Mesendoderm (in vitro differentiated cells): Measurements from ENCODE around the gene TAX1BP3. TPM values are rescaled to one million over a fixed set of nuclear protein-coding genes. Genes with fewer than 3 reads are reported as not detected.

Source experiments
- DNase-seq: peaks from one replicate; pipeline ENCODE4 v3.0.0; 2013
- H2AK5ac ChIP-seq: 2 replicates; pipeline ENCODE4 v1.6.1; 2013; ENCODE audit warnings: low read length, inconsistent platforms
- H2BK120ac ChIP-seq: 2 replicates; pipeline ENCODE4 v1.6.1; 2013; ENCODE audit warnings: low read depth, mild to moderate bottlenecking, low read length, moderate library complexity, mixed read lengths
- H2BK15ac ChIP-seq: replicated peaks from 2 replicates; pipeline ENCODE4 v1.6.1; 2013; ENCODE audit warnings: low read depth, mild to moderate bottlenecking, moderate library complexity
- H2BK5ac ChIP-seq: 2 replicates; pipeline ENCODE4 v1.6.1; 2013; ENCODE audit warnings: low read length, inconsistent platforms
- H3K18ac ChIP-seq: 2 replicates; pipeline ENCODE4 v1.6.1; 2013; ENCODE audit warnings: mild to moderate bottlenecking, low read length, mixed read lengths
- H3K23ac ChIP-seq: one replicate; pipeline ENCODE4 v1.6.1; 2013; ENCODE audit warnings: low read length
- H3K27ac ChIP-seq: 2 replicates; pipeline ENCODE4 v1.5.1; 2013; ENCODE audit warnings: low read depth, mild to moderate bottlenecking, inconsistent platforms, low read length, moderate library complexity
- H3K27me3 ChIP-seq: 2 replicates; pipeline ENCODE4 v1.6.1; 2013; ENCODE audit warnings: low read length, control low read depth, mild to moderate bottlenecking, inconsistent platforms; ENCODE audit not compliant: insufficient read depth, poor library complexity
- H3K36me3 ChIP-seq: 2 replicates; pipeline ENCODE4 v1.6.1; 2013; ENCODE audit warnings: low read length, inconsistent platforms; ENCODE audit not compliant: control insufficient read depth, insufficient read depth
- H3K4ac ChIP-seq: one replicate; pipeline ENCODE4 v1.6.1; 2013; ENCODE audit warnings: low read depth, mild to moderate bottlenecking, low read length, moderate library complexity
- H3K4me1 ChIP-seq: 2 replicates; pipeline ENCODE4 v1.6.1; 2013; ENCODE audit warnings: low read depth, low read length, inconsistent platforms; ENCODE audit not compliant: control insufficient read depth
- H3K4me2 ChIP-seq: 2 replicates; pipeline ENCODE4 v1.6.1; 2013; ENCODE audit warnings: low read length
- H3K4me3 ChIP-seq: 2 replicates; pipeline ENCODE4 v1.5.1; 2013; ENCODE audit warnings: mild to moderate bottlenecking, low read length
- H3K56ac ChIP-seq: one replicate; pipeline ENCODE4 v1.6.1; 2013; ENCODE audit warnings: low read length
- H3K79me1 ChIP-seq: 2 replicates; pipeline ENCODE4 v1.6.1; 2013; ENCODE audit warnings: low read length, inconsistent platforms
- H3K79me2 ChIP-seq: 2 replicates; pipeline ENCODE4 v1.6.1; 2013; ENCODE audit warnings: mild to moderate bottlenecking, low read length; ENCODE audit not compliant: control insufficient read depth, insufficient read depth
- H3K9ac ChIP-seq: 2 replicates; pipeline ENCODE4 v1.6.1; 2013; ENCODE audit warnings: low read length, inconsistent platforms
- H4K5ac ChIP-seq: one replicate; pipeline ENCODE4 v1.6.1; 2013; ENCODE audit warnings: low read length
- H4K8ac ChIP-seq: one replicate; pipeline ENCODE4 v1.6.1; 2013; ENCODE audit warnings: low read depth, mild to moderate bottlenecking, control low read depth, low read length, moderate library complexity
- WGBS: extraction: QIAGEN DNeasy Blood & Tissue Kit; methylation state at CpG from one replicate; pipeline ENCODE4 v1.1.7; 2013; ENCODE audit warnings: low lambda C conversion rate, missing lambda C conversion rate; ENCODE audit not compliant: insufficient coverage; ENCODE audit errors: extremely low coverage; 5-methylcytosine and 5-hydroxymethylcytosine counted together
- polyA plus RNA-seq, 2 experiments: library from polyadenylated mRNA; stranded (reverse); fragments of 200-250 nt; gene quantifications; one replicate each; pipeline ENCODE4 v1.2.3, GENCODE V29; 2013

The TAX1BP3 gene, protein sequence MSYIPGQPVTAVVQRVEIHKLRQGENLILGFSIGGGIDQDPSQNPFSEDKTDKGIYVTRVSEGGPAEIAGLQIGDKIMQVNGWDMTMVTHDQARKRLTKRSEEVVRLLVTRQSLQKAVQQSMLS
- polyA plus RNA-seq (2013, experiment 1 of 2) = 59.8 TPM
- 59.8 TPM for polyA plus RNA-seq (2013, experiment 2 of 2)

DNA sequence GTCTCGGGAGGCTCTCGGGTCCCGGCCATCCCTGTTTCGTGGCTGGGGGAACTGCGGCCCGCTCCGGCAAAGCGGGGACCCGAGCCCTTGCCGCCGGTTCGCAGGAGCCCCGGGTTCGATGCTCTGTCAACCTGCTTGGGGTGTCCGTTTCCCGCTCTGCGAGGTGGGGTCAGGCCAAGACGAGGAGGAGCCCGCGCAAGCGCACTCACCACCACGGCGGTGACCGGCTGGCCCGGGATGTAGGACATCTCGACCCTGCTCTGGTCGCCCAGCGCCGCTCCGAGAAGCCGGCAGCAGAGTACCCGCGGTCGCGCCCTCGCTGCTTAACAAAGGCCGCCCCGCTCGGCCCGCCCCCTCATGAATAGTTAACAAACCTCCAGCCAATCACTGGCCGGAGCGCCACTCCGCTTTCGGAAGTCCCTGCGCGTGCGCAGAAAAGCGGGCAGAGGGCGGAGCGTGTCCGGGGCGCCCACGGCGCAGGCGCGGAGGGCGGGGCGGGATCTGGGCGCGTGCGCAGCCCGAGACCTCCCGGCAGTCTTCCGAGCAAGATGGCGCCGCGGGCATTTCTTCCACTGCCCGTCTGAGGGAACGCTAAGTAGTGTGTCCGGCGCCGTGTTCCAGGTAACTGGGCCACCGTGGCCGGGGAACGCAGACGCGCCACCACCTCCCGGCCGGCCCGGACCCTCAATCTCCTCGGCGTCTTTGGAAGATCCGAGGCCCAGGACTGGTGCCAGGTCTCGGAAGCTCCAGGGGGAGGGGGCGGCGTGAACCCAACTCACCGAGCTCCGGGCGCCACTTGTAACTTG is at the start of gene TAX1BP3, which contains the start of gene EMC6:
Gene TAX1BP3, minus strand, starts transcription at position 300 of the 806 bp plus-strand sequence. Its CDS starts 52 bp downstream, at position 248.
Gene EMC6, plus strand, starts transcription at position 534 of the 806 bp plus-strand sequence. CDS start 335 bp downstream, outside the sequence.
- peak within 1 kb of the TSS; percentile 93 for H3K27ac ChIP-seq
- no peak within 1 kb of the TSS for H4K8ac ChIP-seq
- H3K9ac ChIP-seq = peak within 1 kb of the TSS; percentile 96
- H3K4ac ChIP-seq = peak within 1 kb of the TSS; percentile 83
- H3K36me3 ChIP-seq = no peaks in the 10 kb centered on the region
- peak; percentile 99 for DNase-seq
- no CpG with 5 or more reads among the region's 89 CpGs for WGBS
- no peak within 1 kb of the TSS for H2BK15ac ChIP-seq
- no peaks in the 10 kb centered on the region for H3K27me3 ChIP-seq
- H3K4me2 ChIP-seq = peak within 1 kb of the TSS; percentile 97
- peak within 1 kb of the TSS; percentile 69 for H3K18ac ChIP-seq
- peak within 1 kb of the TSS; percentile 97 for H3K56ac ChIP-seq
- H3K4me3 ChIP-seq = peak within 1 kb of the TSS; percentile 84
- peak within 1 kb of the TSS; percentile 14 for H2BK120ac ChIP-seq
- no peaks in the 10 kb centered on the region for H3K4me1 ChIP-seq
- peaks cover 20% of the 10 kb centered on the region for H3K79me2 ChIP-seq
- no peak within 1 kb of the TSS for H4K5ac ChIP-seq
- H2BK5ac ChIP-seq = peak within 1 kb of the TSS; percentile 76
- peaks cover 16% of the 10 kb centered on the region for H3K79me1 ChIP-seq
- H2AK5ac ChIP-seq = peak within 1 kb of the TSS; percentile 54
- peak within 1 kb of the TSS; percentile 97 for H3K23ac ChIP-seq

DNA sequence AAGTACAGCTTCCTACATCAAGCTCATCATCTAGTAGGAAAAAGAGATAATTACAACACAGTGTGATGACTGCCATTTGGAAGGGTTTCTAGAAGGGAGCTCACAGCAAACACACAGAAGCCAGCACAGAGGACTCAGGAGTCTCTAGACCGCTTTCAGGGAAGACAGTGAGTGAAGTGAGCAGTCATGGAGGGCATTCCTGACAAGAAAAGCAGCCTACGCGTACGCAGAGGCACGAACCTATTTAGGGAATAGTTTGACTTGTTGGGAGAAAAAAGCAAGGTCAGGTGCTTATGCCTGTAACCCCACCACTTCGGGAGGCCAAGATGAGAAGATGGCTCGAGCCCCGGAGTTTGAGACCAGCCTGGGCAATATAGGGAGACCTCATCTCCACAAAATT is 46.9 kb upstream of the TAX1BP3 start:
- no peak overlapping the region for H3K18ac ChIP-seq
- H2BK5ac ChIP-seq = no peak overlapping the region
- no peak overlapping the region for H2BK15ac ChIP-seq
- H4K5ac ChIP-seq = no peak overlapping the region
- no peaks in the 10 kb centered on the region for H3K27me3 ChIP-seq
- H3K4me3 ChIP-seq = no peak overlapping the region
- peaks cover 4% of the 10 kb centered on the region for H3K36me3 ChIP-seq
- no peak overlapping the region for H3K23ac ChIP-seq
- no peak overlapping the region for H3K4me2 ChIP-seq
- no peak overlapping the region for H2BK120ac ChIP-seq
- H3K4ac ChIP-seq = no peak overlapping the region
- no peak overlapping the region for H3K27ac ChIP-seq
- H3K4me1 ChIP-seq = no peaks in the 10 kb centered on the region
- H2AK5ac ChIP-seq = no peak overlapping the region
- H3K9ac ChIP-seq = no peak overlapping the region
- DNase-seq = no peak
- no peaks in the 10 kb centered on the region for H3K79me2 ChIP-seq
- H3K56ac ChIP-seq = no peak overlapping the region
- WGBS = no CpG with 5 or more reads among the region's 8 CpGs
- H4K8ac ChIP-seq = no peak overlapping the region
- H3K79me1 ChIP-seq = no peaks in the 10 kb centered on the region

DNA sequence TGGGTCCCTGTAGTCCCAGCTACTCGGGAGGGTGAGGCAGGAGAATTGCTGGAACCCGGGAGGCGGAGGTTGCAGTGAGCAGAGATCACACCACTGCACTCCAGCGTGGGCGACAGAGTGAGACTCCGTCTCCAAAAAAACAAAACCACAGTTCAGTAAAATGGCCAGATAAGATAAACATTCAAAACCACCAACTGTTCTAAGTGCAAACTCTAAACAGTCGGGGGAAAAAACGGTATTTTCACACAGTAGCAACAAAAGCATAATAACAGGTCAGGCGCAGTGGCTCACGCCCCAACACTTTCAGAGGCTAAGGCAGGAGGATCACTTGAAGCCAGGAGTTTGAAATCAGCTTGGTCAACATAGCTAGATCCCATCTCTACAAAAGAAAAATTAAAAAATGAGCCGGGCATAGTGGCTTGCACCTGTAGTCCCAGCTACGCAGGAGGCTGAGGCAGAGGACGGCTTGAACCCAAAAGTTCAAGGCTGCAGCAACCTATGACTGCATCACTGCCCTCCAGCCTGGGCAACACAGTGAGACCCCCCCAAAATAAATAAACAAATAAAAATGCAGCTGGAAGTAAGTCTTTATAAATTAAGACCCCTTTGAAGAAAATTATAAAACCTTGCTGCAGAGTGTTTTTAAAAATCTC is 44.6 kb upstream of the TAX1BP3 start:
- H3K4me1 ChIP-seq = no peaks in the 10 kb centered on the region
- no peaks in the 10 kb centered on the region for H3K27me3 ChIP-seq
- H2AK5ac ChIP-seq = no peak overlapping the region
- H2BK5ac ChIP-seq = no peak overlapping the region
- H3K4ac ChIP-seq = no peak overlapping the region
- H3K4me3 ChIP-seq = no peak overlapping the region
- no peaks in the 10 kb centered on the region for H3K79me1 ChIP-seq
- H4K8ac ChIP-seq = no peak overlapping the region
- H3K79me2 ChIP-seq = no peaks in the 10 kb centered on the region
- no peak overlapping the region for H3K23ac ChIP-seq
- no peak overlapping the region for H2BK120ac ChIP-seq
- H3K36me3 ChIP-seq = peaks cover 4% of the 10 kb centered on the region
- no peak overlapping the region for H4K5ac ChIP-seq
- no peak for DNase-seq
- H3K9ac ChIP-seq = no peak overlapping the region
- no peak overlapping the region for H3K27ac ChIP-seq
- no CpG with 5 or more reads among the region's 13 CpGs for WGBS
- H3K4me2 ChIP-seq = no peak overlapping the region
- H3K18ac ChIP-seq = no peak overlapping the region
- no peak overlapping the region for H3K56ac ChIP-seq
- no peak overlapping the region for H2BK15ac ChIP-seq

DNA sequence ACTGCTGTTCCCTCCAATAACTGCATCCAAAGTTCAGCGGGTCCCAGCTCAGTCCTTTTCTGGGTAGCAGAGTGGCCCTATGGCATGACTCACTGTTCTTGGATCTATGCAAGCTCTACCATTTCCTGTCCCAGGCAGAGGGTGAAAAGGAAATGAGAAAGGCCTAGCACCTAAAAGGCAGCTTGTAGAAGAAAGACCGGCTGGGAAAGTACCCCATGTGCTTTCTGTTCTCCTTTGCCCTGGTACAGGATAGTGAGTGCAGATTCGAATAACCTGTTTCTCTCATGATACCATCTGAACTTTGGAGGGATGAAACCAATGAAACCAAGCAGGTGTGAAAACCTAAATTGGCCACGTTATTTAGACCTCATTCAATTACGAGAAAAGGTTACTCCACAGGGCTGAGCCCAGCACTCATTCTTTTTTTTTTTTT is 42.6 kb upstream of the TAX1BP3 start:
- Histone ChIP-seq H3K79me2 (no peaks in the 10 kb centered on the region), H3K4me3 (no peak overlapping the region), H3K9ac (no peak overlapping the region), H4K8ac (no peak overlapping the region), H2BK15ac (no peak overlapping the region), H2AK5ac (no peak overlapping the region), H3K4me1 (no peaks in the 10 kb centered on the region), H3K56ac (no peak overlapping the region), H3K4ac (no peak overlapping the region), H3K27me3 (no peaks in the 10 kb centered on the region), H3K79me1 (no peaks in the 10 kb centered on the region), H3K18ac (no peak overlapping the region), H3K23ac (no peak overlapping the region), H4K5ac (no peak overlapping the region), H2BK5ac (no peak overlapping the region), H3K36me3 (peaks cover 4% of the 10 kb centered on the region), H3K4me2 (no peak overlapping the region), H3K27ac (no peak overlapping the region), H2BK120ac (no peak overlapping the region)
- DNase-seq = peak; percentile 58
- WGBS = no CpG with 5 or more reads among the region's 5 CpGs

DNA sequence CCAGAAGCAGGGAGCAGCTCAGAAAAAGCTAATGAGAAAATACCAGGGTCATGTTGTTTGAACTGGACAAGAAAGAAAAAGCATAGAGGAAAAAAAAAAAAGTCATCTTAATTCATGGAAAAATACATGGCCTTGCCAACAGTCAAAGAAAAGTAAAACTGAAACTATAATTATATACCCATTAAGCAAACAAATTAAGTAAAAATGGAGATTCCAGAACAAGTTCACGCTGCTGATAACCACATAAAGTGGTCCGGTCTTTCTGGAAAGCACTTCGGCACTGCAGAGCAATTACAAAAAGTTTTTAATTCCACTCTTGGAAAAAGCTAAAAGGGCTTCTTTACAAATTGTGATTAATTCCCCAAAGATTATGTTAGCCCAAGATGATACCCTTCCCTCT is 40.0 kb upstream of the TAX1BP3 start:
- Histone ChIP-seq H4K5ac (no peak overlapping the region), H4K8ac (no peak overlapping the region), H3K27ac (no peak overlapping the region), H3K79me2 (no peaks in the 10 kb centered on the region), H3K9ac (no peak overlapping the region), H2BK120ac (no peak overlapping the region), H3K56ac (no peak overlapping the region), H3K4ac (no peak overlapping the region), H3K4me3 (no peak overlapping the region), H3K4me1 (no peaks in the 10 kb centered on the region), H2BK15ac (no peak overlapping the region), H3K23ac (no peak overlapping the region), H3K36me3 (peaks cover 4% of the 10 kb centered on the region), H2AK5ac (no peak overlapping the region), H2BK5ac (no peak overlapping the region), H3K4me2 (no peak overlapping the region), H3K79me1 (no peaks in the 10 kb centered on the region), H3K18ac (no peak overlapping the region), H3K27me3 (no peaks in the 10 kb centered on the region)
- no peak for DNase-seq
- no CpG with 5 or more reads among the region's 3 CpGs for WGBS
